AG09319 (cell line): ENCODE results near the gene C1orf198.

Experiments
- DNase-seq: peaks from one replicate; pipeline ENCODE4 v3.0.0-alpha.2; 2010; ENCODE audit warnings: low read depth; ENCODE audit errors: extremely low read depth
- CTCF ChIP-seq: IDR thresholded peaks from 2 replicates; pipeline ENCODE4 v1.5.1; 2011; ENCODE audit warnings: low read depth, mild to moderate bottlenecking, inconsistent platforms, low read length, moderate library complexity

The C1orf198 gene

GRCh38 chr1:230867101-230867902 is 1.0 kb downstream of the C1orf198 start:
- TF ChIP-seq CTCF, result no peak
- DNase-seq, result no peak

- TF ChIP-seq CTCF, result no peak
- no peak for DNase-seq
Observed at GRCh38 chr1:230866171-230867070, 1.9 kb downstream of the C1orf198 start.

- DNase-seq, result no peak
- TF ChIP-seq CTCF, result no peak
Observed at GRCh38 chr1:230865062-230865817, 3.1 kb downstream of the C1orf198 start.

- DNase-seq, result no peak
- TF ChIP-seq CTCF, result no peak
Observed at GRCh38 chr1:230864441-230864840, 3.9 kb downstream of the C1orf198 start.

GRCh38 chr1:230863449-230863848 is 4.9 kb downstream of the C1orf198 start:
- no peak for DNase-seq
- TF ChIP-seq CTCF, result no peak

- no peak for DNase-seq
- no peak for TF ChIP-seq CTCF
Observed at GRCh38 chr1:230861970-230862595, 6.2 kb downstream of the C1orf198 start.
